GM19099 (cell line): ENCODE results near the gene NT5DC3.

Source experiments
- POLR2A ChIP-seq: IDR thresholded peaks from 3 replicates; pipeline ENCODE4 v1.6.1; 2011; ENCODE audit warnings: low read depth; ENCODE audit not compliant: insufficient read length; ENCODE audit errors: extremely low read depth

NT5DC3 gene

DNA sequence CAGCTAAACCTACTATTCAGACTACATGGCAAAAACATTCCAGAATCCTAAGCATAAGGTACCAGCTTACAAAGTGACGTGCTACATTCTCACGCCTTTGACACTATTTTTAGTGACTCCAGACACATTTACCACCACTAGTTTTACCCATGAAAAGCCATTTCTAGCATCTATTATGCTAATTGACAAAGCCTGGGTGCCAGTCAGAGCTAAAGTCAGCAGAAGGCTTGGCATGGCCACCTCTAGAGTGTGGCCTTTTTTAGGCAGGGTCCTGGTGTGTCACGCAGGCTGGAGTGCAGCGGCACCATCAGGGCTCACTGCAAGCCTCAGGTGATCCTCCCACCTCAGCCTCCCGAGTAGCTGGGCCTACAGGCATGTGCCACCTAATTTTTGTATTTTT, 75.7 kb downstream of the NT5DC3 start:
- no peak for TF ChIP-seq POLR2A

GRCh38 chr12:103762473-103762872, 78.6 kb downstream of the NT5DC3 start:
- no peak for TF ChIP-seq POLR2A

DNA sequence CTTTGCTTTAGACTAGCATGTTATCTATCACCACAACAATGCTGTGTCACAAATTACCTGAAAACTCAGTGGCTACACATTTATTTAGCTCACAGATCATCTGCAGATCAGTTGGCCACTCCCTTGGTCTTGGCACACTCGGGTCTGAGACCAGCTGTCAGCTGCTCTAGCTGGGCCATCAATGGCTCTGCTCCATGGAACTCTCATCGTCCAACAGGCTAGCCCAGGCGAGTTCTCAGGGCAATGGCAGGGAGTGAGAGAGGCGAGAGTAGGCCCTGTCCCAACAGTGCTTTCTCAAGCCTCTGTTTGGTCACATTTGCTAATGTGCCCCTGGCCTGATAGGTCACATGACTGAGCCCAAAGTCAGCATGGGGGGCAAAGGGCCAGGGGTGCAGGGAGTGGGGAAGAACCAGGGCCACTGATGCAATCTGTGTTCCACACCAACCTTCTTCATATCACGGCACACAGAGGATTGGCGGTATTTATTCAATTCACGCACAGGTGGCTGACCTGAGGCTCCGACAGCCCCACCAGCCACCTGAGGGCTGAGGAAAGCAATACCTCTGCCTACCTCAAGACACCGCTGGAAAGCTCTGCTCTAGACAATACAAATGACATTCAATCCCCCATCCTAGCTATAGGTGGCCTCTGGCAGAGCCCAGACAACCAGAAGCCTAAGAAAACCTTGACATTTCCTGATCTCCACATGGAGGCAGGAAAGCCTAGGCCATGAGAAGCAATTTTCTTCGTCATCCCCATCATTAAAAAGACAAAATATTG, 82.5 kb downstream of the NT5DC3 start:
- TF ChIP-seq POLR2A, result no peak

GRCh38 chr12:103757248-103757647, 83.8 kb downstream of the NT5DC3 start:
- TF ChIP-seq POLR2A, result no peak

DNA sequence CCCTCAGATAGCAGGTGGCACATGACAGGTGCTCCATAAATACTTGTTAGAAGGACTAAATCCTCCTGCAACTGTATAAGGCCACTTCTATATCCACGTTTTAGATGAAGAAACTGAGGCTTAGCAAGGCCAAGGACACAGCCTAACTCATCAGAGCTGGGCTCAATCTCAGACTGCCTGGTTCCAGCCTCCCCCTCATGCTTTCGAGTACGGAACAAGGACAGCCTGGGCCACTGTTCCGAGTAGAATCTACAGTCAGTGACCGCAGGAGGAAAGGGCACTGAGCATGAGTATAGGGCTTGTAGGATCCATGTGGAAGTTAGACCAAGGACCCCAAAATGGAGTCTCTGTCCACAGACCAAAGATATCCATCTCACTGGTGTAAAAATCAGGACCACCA, 84.6 kb downstream of the NT5DC3 start:
- no peak for TF ChIP-seq POLR2A

DNA sequence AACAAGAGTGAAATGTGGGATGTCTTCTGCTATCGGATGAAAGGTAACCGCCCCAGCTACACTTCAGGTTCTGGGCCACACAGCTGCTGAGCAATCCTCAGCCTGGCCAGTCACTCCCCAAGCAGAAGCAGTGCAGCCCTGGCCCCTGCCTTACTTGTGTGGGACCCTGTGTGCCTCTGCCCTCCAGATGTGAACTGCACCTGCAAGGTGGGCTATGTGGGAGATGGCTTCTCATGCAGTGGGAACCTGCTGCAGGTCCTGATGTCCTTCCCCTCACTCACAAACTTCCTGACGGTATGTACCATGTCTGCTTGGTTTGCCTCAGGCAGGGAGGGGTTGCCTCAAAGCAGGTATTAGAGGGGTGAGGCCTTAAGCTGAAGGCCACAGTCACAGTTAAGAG, 85.6 kb downstream of the NT5DC3 start:
- no peak for TF ChIP-seq POLR2A

- no peak for TF ChIP-seq POLR2A
These were observed 89.4 kb downstream of the NT5DC3 start for GRCh38 chr12:103751600-103751999.

DNA sequence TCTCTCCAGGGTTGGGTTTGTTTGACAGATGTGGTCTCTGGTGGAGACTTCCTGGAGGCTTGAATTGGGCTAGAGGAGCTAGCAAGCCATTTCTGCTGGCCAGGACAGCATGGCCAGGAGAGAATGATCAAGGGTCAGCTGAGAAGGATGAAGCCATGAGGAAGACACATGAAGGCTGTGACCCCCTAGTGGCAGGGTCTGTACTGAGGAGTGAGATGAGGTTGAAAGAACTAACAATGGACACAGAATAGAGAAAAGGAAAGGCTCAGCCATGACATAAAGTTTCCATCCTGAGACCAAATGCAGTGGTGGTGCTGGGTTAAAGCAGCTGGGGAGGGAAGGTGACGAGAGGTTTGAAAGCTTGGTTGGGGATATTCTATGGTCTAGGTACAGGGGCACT, 89.9 kb downstream of the NT5DC3 start:
- TF ChIP-seq POLR2A, result no peak

DNA sequence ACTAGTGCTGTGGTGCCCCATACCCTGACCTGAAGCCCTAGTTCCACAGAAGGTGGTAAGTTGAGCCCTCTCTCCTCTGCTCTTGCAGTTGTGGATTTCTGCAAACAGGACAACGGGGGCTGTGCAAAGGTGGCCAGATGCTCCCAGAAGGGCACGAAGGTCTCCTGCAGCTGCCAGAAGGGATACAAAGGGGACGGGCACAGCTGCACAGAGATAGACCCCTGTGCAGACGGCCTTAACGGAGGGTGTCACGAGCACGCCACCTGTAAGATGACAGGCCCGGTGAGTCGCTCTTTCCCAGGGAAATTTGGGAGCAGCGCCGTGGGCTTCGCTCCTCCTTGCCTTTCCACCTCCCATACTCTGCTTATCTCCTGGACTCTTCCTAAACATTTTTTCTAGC, 92.2 kb downstream of the NT5DC3 start:
- no peak for TF ChIP-seq POLR2A

DNA sequence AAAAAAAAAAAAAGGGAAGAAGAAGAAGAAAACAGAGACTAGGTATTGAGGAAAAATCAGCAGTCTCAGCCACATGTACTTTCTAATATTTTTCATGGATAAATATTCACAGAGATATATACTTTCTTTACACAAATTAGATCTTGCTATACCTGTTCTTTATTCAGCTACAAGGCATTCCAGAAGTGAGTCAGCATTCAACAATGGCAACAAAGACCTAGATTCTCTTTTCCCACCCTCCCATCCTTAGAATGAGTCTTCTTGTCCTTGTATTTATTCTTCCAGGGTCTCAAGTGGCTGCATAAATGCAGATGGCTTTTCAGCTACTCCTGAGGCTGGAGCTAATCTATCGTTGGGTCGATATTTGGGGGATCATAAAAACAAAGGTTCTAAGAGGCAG, 93.0 kb downstream of the NT5DC3 start:
- no peak for TF ChIP-seq POLR2A

GRCh38 chr12:103745962-103746361, 95.1 kb downstream of the NT5DC3 start:
- no peak for TF ChIP-seq POLR2A

DNA sequence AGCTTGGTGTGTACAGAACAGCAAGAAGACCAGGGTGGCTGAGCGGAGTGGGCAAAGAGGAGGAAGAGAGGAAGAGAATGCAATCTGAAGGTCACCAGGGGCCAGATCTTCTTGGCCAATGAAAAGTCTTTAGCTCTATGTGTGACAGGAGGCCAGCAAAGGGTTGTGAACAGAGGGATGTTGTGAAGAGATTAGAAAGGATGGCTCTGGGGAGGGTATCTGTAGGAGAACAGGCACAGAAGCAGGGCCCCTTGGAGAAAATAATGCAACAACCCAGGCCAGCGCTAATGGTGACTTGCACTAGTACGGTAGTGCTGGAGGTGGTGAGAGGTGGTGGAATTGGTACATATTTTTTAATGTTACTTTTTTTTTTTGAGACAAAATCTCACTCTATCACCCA, 97.2 kb downstream of the NT5DC3 start:
- TF ChIP-seq POLR2A, result no peak

GRCh38 chr12:103742349-103742932, 98.6 kb downstream of the NT5DC3 start:
- TF ChIP-seq POLR2A, result no peak

DNA sequence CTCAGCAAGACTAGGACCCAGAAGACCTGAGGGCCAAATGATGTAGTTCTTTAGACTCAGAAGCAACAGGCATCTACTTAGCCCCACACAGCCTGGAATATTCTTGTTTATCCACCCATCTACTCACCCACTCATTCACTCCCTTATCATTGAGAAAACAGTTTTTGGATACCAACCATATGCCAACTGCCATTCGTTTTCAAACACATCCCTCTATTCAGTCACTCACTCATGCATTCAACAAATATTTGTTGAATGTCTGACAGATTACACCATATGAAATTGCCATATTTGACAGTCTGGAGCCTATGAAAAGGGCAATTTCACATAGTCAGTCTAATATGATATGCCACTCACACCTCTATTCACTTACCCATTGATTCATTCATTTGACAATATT, 103.2 kb downstream of the NT5DC3 start:
- TF ChIP-seq POLR2A, result no peak

DNA sequence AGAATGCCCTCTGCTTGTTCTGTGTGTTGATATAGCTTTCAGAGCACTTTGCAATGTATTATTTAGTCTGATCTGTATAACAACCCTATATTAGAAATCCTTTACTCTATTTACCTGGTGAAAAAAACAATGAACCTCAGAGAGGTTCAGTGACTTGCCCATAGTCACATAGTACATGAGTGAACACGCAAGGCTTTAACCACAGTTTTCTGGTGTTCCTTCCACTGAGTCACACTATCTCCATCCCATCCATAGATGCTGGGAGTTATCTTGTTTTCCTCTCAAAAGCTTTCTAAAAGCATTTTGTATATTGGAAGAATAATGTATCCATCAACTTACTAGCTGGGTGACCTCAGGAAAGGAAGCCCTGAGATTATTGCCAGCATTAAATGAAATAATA, 104.5 kb downstream of the NT5DC3 start:
- TF ChIP-seq POLR2A, result no peak

DNA sequence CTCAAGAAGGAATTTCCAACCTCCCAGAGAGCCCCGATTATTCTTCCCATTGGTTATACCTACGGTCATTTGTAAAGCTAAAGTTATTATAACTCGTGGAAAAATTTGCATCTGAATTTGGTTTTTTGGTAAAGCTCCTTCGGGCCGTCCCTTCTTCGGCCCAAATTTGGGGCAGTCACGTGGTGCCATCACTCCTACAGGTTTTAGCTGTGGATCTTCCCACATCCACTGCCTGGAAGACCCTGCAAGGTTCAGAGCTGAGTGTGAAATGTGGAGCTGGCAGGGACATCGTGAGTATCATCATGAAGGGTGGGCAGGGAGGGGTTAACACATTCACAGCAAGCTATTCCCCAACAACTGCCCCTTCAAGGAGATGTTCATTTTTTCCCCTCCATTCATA, 105.7 kb downstream of the NT5DC3 start:
- TF ChIP-seq POLR2A, result no peak

DNA sequence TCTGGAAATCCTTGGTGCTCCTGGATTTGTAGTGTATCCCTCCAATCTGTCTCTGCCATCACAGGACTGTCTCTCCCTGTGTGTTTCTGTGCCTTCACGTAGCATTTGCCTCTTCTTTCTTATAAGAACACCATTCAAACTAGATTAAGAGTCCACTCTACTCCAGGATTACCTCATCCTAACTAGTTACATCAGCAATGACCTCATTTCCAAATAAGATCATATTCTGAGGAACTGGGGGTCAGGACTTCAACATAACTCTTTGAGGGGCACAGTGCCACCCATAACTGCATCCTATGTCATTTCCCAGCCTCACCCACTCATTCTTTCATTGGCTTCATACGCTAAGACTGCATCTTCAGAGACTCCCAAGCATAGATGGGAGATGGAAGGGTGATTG, 106.2 kb downstream of the NT5DC3 start:
- no peak for TF ChIP-seq POLR2A
